Neural crest cell (in vitro differentiated cells): ENCODE results near the gene TMEM245. TPM values are rescaled to one million over a fixed set of nuclear protein-coding genes. Genes with fewer than 3 reads are reported as not detected.

Experiments
- DNase-seq: peaks from one replicate; pipeline ENCODE4 v3.0.0; 2021; ENCODE audit warnings: low read depth, mixed read lengths, low spot score
- H3K27ac Mint-ChIP-seq: one replicate; pipeline ENCODE4 v1.8.0; 2021; ENCODE audit warnings: mild to moderate bottlenecking, mixed read lengths; ENCODE audit not compliant: unreplicated experiment
- H3K27me3 Mint-ChIP-seq: 2 replicates; pipeline ENCODE4 v1.8.0; 2021; ENCODE audit warnings: low read depth, mild to moderate bottlenecking, mixed read lengths
- H3K36me3 Mint-ChIP-seq: 2 replicates; pipeline ENCODE4 v1.8.0; 2021; ENCODE audit warnings: low read depth, mild to moderate bottlenecking, mixed read lengths
- H3K4me1 Mint-ChIP-seq: 2 replicates; pipeline ENCODE4 v1.8.0; 2021; ENCODE audit warnings: mixed read lengths
- H3K4me3 Mint-ChIP-seq: one replicate; pipeline ENCODE4 v1.8.0; 2021; ENCODE audit warnings: mild to moderate bottlenecking, mixed read lengths
- H3K9me3 Mint-ChIP-seq: 2 replicates; pipeline ENCODE4 v1.8.0; 2021; ENCODE audit warnings: mixed read lengths
- CTCF ChIP-seq: fragments of 200-600 bp; sonication (generic); conservative IDR thresholded peaks from 2 replicates; pipeline ENCODE4 v1.5.0; 2021; ENCODE audit warnings: antibody characterized with exemption, mild to moderate bottlenecking
- total RNA-seq: library from RNA; stranded (reverse); gene quantifications from 2 replicates; pipeline ENCODE4 v1.2.1, GENCODE V29; 2021

TMEM245 gene
- total RNA-seq, 1 donor from 2014 or later = 38.7 TPM

- Mint-ChIP-seq H3K9me3 (peaks cover 1% of the 10 kb centered on the region), H3K36me3 (peaks cover 22% of the 10 kb centered on the region)
- DNase-seq = no peak
Observed at GRCh38 chr9:109037946-109038715, 81.6 kb downstream of the TMEM245 start.

GRCh38 chr9:109036744-109037680 lies 82.7 kb downstream of the TMEM245 start:
- peaks cover 20% of the 10 kb centered on the region for H3K36me3 Mint-ChIP-seq
- TF ChIP-seq CTCF = no peak
- H3K27me3 Mint-ChIP-seq = no peaks in the 10 kb centered on the region
- no peaks in the 10 kb centered on the region for H3K4me1 Mint-ChIP-seq
- DNase-seq = no peak
- H3K9me3 Mint-ChIP-seq = no peaks in the 10 kb centered on the region
- H3K4me3 Mint-ChIP-seq = no peak overlapping the region
- no peak overlapping the region for H3K27ac Mint-ChIP-seq

More at GRCh38 chr9:109037946-109038715, 81.6 kb downstream of the TMEM245 start:
- no peak for TF ChIP-seq CTCF
- Mint-ChIP-seq H3K27ac (no peak overlapping the region), H3K27me3 (no peaks in the 10 kb centered on the region), H3K4me1 (no peaks in the 10 kb centered on the region), H3K4me3 (no peak overlapping the region)

- TF ChIP-seq CTCF = no peak
- Mint-ChIP-seq H3K9me3 (no peaks in the 10 kb centered on the region), H3K36me3 (peaks cover 19% of the 10 kb centered on the region), H3K4me3 (no peak overlapping the region), H3K27me3 (no peaks in the 10 kb centered on the region), H3K27ac (no peak overlapping the region), H3K4me1 (no peaks in the 10 kb centered on the region)
- no peak for DNase-seq
Observed at GRCh38 chr9:109035684-109036423, 83.9 kb downstream of the TMEM245 start.

GRCh38 chr9:109033941-109034700 lies 85.6 kb downstream of the TMEM245 start:
- Mint-ChIP-seq H3K27me3 (no peaks in the 10 kb centered on the region), H3K27ac (no peak overlapping the region), H3K9me3 (no peaks in the 10 kb centered on the region), H3K36me3 (peaks cover 16% of the 10 kb centered on the region), H3K4me1 (peaks cover 3% of the 10 kb centered on the region), H3K4me3 (no peak overlapping the region)
- no peak for DNase-seq
- no peak for TF ChIP-seq CTCF
